Measurements from ENCODE around the gene GPR55. TPM values are rescaled to one million over a fixed set of nuclear protein-coding genes. Genes with fewer than 3 reads are reported as not detected.

Gene GPR55
- total RNA-seq, 1 donor from 2014 or later, result not detected

DNA sequence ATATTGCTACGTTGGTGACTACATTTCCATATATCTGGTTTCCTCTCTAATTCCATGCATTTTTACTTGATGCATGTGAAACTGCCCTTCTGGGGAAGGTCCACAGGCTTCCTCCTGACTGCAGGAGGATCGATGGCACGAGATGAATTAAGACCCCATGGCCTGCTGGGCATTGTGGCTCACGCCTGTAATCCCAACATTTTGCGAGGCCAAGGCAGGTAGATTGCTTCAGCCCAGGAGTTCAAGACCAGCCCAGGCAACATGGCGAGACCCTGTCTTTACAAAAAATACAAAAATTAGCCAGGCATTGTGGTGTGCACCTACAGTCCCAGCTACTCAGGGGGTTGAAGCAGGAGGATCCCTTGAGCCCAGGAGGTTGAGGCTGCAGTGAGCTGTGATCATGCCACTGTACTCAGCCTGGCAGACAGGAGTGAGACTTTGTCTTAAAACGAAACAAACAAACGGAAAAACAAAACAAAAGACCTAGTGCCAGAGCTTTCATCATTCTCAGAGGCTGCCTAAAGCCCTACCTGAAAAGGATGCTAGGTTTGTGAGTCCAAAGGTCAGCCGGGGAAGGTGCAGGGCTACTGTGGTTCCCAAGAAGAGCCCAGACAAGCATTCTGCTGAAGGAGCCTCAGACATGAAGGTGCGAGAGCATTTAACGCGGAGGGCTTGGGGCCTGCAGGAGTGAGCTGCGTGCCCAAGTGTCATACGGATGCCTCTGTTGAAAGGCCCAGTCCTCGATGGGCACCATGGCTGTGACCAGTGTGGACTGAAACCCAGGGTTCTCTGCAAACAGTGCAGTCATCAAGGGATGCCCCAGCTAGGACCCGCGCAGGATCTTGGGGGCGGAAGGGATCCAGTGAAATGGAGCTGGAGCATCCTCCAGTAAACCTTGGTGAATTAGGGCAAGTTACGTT lies 21.6 kb downstream of the GPR55 start:
- no peak overlapping the region for H3K27ac Mint-ChIP-seq (ENCODE audit: unreplicated experiment)
- H3K9me3 ChIP-seq (ENCODE audit: insufficient read depth, low read depth, low read length), result no peaks in the 10 kb centered on the region

DNA sequence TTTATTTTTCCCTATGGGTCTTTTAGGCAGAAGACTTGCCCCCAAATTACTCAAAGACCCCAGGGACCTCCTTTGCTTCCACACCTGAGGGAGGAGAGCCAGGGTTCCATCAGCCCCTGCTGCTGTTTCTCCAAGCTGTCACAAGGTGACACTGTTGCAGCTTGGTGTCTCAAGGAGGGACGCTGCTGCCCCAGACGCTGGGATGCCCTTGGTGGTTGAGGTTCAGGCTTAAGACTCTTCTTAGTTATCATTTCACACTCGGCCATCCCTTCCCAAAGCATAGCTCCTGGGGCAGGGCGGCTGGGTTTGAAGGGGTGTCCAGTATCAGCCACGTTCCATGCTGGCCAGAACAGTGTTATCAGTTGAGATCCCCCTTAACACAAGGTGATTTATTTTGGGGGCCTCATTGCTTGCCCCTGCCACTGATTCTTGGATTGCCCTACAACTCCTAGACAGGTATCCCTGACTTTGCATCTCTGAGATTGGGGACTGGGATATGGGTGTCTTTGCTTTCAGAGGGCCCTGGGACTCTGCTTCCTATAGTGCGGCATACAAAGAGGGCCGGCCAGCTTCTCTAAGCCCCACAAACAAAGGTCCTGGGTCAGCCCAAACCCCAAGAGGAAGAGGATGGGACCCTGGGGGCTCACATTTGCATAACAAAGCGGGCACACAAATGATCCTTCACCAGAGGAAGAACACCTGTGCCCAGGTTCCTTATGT lies 22.7 kb downstream of the GPR55 start:
- TF ChIP-seq CTCF (IDR thresholded peaks at IDR 0.05; ENCODE audit: insufficient read depth, low read depth, low read length) (peak; percentile 88), EZH2 (IDR thresholded peaks at IDR 0.05; ENCODE audit: insufficient read depth, low read length) (no peak)
- no peak overlapping the region for H3K4me2 ChIP-seq (ENCODE audit: low read length)
- no peak overlapping the region for H3K4me3 Mint-ChIP-seq (ENCODE audit: unreplicated experiment)
- H3K9me3 Mint-ChIP-seq (ENCODE audit: unreplicated experiment), result no peaks in the 10 kb centered on the region
- no peaks in the 10 kb centered on the region for H3K9me3 ChIP-seq (ENCODE audit: insufficient read depth, low read depth, low read length)
- H3K27me3 Mint-ChIP-seq (ENCODE audit: low read depth, unreplicated experiment), result peaks cover 63% of the 10 kb centered on the region
- H3K36me3 Mint-ChIP-seq (ENCODE audit: low read depth, unreplicated experiment), result no peaks in the 10 kb centered on the region
- DNase-seq (ENCODE audit: low read depth), result peak; percentile 24
- no peaks in the 10 kb centered on the region for H3K79me2 ChIP-seq (ENCODE audit: insufficient read depth, low read length)
- H3K27ac Mint-ChIP-seq (ENCODE audit: unreplicated experiment), result no peak overlapping the region
- H3K27me3 ChIP-seq (ENCODE audit: insufficient read depth, low read length), result peaks cover 22% of the 10 kb centered on the region
- H3K4me1 Mint-ChIP-seq (ENCODE audit: low read depth, unreplicated experiment), result peaks cover 3% of the 10 kb centered on the region
- H3K4me3 ChIP-seq (ENCODE audit: insufficient read depth, low read depth, low read length), result no peak overlapping the region
- H3K36me3 ChIP-seq (ENCODE audit: insufficient read depth, low read length), result no peaks in the 10 kb centered on the region
- H3K4me1 ChIP-seq (ENCODE audit: insufficient read depth, low read length), result peaks cover 5% of the 10 kb centered on the region
- H4K20me1 ChIP-seq (ENCODE audit: insufficient read depth, low read length), result no peaks in the 10 kb centered on the region
- peak; percentile 60 for FAIRE-seq
- H2AFZ ChIP-seq (ENCODE audit: low read depth, low read length), result no peak overlapping the region
- no peak overlapping the region for H3K27ac ChIP-seq (ENCODE audit: low read depth, low read length)
- no peak overlapping the region for H3K9ac ChIP-seq (ENCODE audit: low read length)

More for the DNA sequence above, 21.6 kb downstream of the GPR55 start:
- H3K36me3 ChIP-seq (ENCODE audit: insufficient read depth, low read length), result no peaks in the 10 kb centered on the region
- FAIRE-seq (no peak), DNase-seq (ENCODE audit: low read depth) (no peak)
- peaks cover 19% of the 10 kb centered on the region for H3K27me3 ChIP-seq (ENCODE audit: insufficient read depth, low read length)
- no peaks in the 10 kb centered on the region for H4K20me1 ChIP-seq (ENCODE audit: insufficient read depth, low read length)
- Mint-ChIP-seq H3K27me3 (ENCODE audit: low read depth, unreplicated experiment) (peaks cover 62% of the 10 kb centered on the region), H3K4me1 (ENCODE audit: low read depth, unreplicated experiment) (peaks cover 5% of the 10 kb centered on the region), H3K36me3 (ENCODE audit: low read depth, unreplicated experiment) (no peaks in the 10 kb centered on the region), H3K9me3 (ENCODE audit: unreplicated experiment) (peaks cover 1% of the 10 kb centered on the region), H3K4me3 (ENCODE audit: unreplicated experiment) (no peak overlapping the region)
- no peak overlapping the region for H3K4me2 ChIP-seq (ENCODE audit: low read length)
- H3K79me2 ChIP-seq (ENCODE audit: insufficient read depth, low read length), result no peaks in the 10 kb centered on the region
- H3K9ac ChIP-seq (ENCODE audit: low read length), result no peak overlapping the region
- no peak for TF ChIP-seq EZH2 (IDR thresholded peaks at IDR 0.05; ENCODE audit: insufficient read depth, low read length)
- no peak for TF ChIP-seq CTCF (IDR thresholded peaks at IDR 0.05; ENCODE audit: insufficient read depth, low read depth, low read length)
- no peak overlapping the region for H3K27ac ChIP-seq (ENCODE audit: low read depth, low read length)
- no peak overlapping the region for H2AFZ ChIP-seq (ENCODE audit: low read depth, low read length)
- peaks cover 10% of the 10 kb centered on the region for H3K4me1 ChIP-seq (ENCODE audit: insufficient read depth, low read length)
- H3K4me3 ChIP-seq (ENCODE audit: insufficient read depth, low read depth, low read length), result no peak overlapping the region

All from astrocyte (in vitro differentiated cells and primary cell).